Ishikawa (cell line): Measurements from ENCODE around the gene ZNRF2.

Experiments used
- CEBPB ChIP-seq: IDR thresholded peaks from 2 replicates; pipeline ENCODE4 v1.6.1; 2012
- CREB1 ChIP-seq: IDR thresholded peaks from 2 replicates; pipeline ENCODE4 v1.6.1; 2012; ENCODE audit warnings: low read depth
- EP300 ChIP-seq: IDR thresholded peaks from 2 replicates; pipeline ENCODE4 v1.6.1; 2012; ENCODE audit warnings: borderline replicate concordance
- NFIC ChIP-seq: IDR thresholded peaks from 2 replicates; pipeline ENCODE4 v1.6.1; 2012
- TAF1 ChIP-seq: IDR thresholded peaks from 2 replicates; pipeline ENCODE4 v1.6.1; 2012; ENCODE audit warnings: low read depth, mild to moderate bottlenecking
- TF ChIP-seq, protein P1 (sequence below): IDR thresholded peaks from 2 replicates; pipeline ENCODE4 v1.6.1; 2012; ENCODE audit warnings: low read depth, mild to moderate bottlenecking

DNA sequence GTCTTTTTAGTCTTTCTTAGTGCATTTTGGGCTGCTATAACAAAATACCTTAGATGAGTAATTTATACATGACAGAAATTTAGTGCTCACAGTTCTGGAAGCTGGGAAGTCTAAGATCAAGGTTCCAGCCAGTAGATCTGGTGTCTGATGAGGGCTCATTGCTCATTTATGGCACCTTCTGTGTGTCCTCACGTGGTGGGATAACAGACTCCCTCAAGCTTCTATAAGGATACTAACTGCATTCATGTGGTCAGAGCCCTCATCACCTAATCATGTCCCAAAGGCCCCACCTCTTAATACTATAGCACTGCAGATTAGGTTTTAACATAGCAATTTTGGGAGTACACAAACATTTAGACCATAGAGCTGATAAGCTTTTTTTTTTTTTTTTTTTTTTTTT lies 80.4 kb downstream of the ZNRF2 start:
- TF ChIP-seq, protein P1, sequence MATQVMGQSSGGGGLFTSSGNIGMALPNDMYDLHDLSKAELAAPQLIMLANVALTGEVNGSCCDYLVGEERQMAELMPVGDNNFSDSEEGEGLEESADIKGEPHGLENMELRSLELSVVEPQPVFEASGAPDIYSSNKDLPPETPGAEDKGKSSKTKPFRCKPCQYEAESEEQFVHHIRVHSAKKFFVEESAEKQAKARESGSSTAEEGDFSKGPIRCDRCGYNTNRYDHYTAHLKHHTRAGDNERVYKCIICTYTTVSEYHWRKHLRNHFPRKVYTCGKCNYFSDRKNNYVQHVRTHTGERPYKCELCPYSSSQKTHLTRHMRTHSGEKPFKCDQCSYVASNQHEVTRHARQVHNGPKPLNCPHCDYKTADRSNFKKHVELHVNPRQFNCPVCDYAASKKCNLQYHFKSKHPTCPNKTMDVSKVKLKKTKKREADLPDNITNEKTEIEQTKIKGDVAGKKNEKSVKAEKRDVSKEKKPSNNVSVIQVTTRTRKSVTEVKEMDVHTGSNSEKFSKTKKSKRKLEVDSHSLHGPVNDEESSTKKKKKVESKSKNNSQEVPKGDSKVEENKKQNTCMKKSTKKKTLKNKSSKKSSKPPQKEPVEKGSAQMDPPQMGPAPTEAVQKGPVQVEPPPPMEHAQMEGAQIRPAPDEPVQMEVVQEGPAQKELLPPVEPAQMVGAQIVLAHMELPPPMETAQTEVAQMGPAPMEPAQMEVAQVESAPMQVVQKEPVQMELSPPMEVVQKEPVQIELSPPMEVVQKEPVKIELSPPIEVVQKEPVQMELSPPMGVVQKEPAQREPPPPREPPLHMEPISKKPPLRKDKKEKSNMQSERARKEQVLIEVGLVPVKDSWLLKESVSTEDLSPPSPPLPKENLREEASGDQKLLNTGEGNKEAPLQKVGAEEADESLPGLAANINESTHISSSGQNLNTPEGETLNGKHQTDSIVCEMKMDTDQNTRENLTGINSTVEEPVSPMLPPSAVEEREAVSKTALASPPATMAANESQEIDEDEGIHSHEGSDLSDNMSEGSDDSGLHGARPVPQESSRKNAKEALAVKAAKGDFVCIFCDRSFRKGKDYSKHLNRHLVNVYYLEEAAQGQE = no peak
- no peak for TF ChIP-seq TAF1
- TF ChIP-seq CREB1 = no peak
- no peak for TF ChIP-seq EP300
- no peak for TF ChIP-seq NFIC
- no peak for TF ChIP-seq CEBPB
